Measurements from ENCODE around the gene MRTFA.

DNA sequence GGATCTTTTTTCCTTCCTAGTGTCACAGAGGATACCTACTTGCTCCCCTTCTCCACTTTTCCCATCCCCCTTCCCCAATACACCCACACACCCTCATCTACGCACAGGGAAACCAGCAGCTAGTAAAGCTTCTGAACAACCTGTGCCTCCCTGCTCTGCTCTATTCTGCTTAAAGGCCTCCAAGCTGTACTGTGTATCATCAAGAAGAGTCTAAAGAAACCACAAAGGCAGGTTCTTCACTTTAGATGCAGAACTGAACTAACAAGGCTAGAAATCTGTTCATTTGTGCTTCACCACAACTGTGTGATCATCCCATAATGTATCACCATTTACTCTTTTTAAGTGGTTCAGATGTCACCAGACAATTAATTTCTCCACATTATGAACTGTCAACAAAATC, 133.6 kb downstream of the MRTFA start:
- TF ChIP-seq ZNF384 (IDR thresholded peaks at IDR 0.05): no peak
- TF ChIP-seq FOXA1 (IDR thresholded peaks at IDR 0.05): no peak
- no peak for TF ChIP-seq BHLHE40 (IDR thresholded peaks at IDR 0.05; ENCODE audit: borderline replicate concordance)
- no peak for TF ChIP-seq ELF4 (IDR thresholded peaks at IDR 0.05)
- TF ChIP-seq L3MBTL2 (conservative IDR thresholded peaks at IDR 0.05): no peak
- no peak for TF ChIP-seq FOXM1 (IDR thresholded peaks at IDR 0.05; ENCODE audit: borderline replicate concordance)
- TF ChIP-seq FOXK2 (IDR thresholded peaks at IDR 0.05): no peak
- TF ChIP-seq SP1 (IDR thresholded peaks at IDR 0.05): no peak
- no peak for TF ChIP-seq PKNOX1 (IDR thresholded peaks at IDR 0.05)
